ENCODE data around the gene RPUSD1.
A peak's percentile ranks its signal among the peaks of the same experiment; 100 is the strongest.

The RPUSD1 gene

GRCh38 chr16:818132-818531, 30.0 kb upstream of the RPUSD1 start:
- no peak for DNase-seq

DNA sequence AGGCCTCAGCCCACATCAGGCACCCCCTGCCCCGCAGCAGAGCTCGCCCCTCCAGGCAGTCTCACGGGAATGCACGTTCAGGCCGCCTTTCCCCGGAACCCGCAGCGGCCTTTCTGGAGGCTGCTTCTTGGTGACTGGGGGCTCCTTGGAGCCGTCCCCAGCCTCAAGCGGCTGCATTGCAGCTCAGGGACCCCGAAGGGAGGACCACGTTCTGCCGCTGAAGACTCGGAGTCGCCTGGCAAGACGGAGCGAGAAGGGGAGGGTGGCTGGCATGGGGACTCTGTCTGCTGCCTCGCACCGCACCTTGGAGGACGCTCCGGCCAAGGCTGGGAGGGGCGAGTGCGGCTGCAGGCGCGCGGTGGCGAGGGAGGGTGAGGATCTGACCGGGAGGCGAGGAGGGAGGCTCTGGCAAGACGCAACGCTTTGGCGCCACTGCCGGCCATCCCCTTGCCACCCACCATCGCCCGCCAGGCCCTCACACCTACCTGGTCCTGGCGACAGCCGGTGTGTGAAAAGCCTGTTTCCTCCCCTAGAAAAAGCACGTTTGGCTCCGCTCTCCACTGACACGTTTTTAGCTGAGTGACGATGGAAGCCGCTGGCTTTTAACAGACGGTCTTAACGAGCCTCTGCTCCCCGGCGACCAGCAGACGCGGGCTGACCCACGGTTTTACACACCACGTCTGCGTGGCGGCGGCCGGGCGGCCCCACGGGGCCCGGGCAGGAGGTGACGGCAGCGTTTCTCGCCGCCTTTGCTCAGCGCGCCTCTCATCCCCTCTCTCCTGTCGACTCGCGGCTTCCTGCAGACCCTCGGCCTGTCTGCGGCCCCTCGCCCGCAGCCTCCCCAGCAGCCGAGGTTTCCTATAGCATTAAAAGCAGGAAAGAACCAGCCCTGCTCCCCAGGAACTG, 29.1 kb upstream of the RPUSD1 start:
- no peak for DNase-seq

- no peak for DNase-seq
Measured at GRCh38 chr16:815861-816260, 27.7 kb upstream of the RPUSD1 start.

DNA sequence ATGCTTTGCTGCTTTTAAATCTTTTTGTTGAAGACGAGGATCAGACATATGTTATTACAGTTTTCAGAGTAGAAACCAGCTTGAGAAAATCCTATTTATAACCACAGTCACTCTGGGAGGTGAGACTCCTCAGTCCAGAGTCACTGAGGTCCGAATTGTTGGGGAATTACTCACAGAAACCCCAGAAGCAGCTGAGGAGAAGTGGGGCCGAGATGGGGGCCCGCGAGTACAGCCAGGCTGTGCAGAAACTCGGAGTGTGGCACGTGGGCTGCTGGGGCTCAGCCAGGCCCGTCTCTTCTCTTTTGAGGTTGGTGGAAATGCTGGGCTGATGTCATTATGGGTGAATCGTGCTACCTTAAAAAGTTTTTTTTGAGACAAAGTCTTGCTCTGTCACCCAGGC, 26.8 kb upstream of the RPUSD1 start:
- DNase-seq, result no peak

GRCh38 chr16:813916-814412, 25.8 kb upstream of the RPUSD1 start:
- no peak for DNase-seq

- no peak for DNase-seq
Measured at GRCh38 chr16:813204-813915, 25.2 kb upstream of the RPUSD1 start.

DNA sequence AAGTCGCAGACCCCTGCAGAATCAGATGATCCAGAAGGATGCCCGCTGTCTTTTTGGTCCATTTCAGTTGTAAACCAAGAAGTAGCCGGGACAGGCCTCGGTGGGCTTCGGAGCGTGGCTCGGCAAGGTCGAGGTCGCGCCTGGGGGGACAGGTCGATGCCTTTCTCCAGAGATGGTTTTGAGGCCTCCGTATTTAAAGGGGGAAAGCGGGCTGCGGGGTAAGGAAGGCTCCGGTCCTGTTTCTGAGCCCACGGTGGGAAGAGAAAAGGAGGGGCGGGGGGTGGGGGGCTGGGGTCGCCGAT, 19.9 kb upstream of the RPUSD1 start:
- no peak for DNase-seq

DNA sequence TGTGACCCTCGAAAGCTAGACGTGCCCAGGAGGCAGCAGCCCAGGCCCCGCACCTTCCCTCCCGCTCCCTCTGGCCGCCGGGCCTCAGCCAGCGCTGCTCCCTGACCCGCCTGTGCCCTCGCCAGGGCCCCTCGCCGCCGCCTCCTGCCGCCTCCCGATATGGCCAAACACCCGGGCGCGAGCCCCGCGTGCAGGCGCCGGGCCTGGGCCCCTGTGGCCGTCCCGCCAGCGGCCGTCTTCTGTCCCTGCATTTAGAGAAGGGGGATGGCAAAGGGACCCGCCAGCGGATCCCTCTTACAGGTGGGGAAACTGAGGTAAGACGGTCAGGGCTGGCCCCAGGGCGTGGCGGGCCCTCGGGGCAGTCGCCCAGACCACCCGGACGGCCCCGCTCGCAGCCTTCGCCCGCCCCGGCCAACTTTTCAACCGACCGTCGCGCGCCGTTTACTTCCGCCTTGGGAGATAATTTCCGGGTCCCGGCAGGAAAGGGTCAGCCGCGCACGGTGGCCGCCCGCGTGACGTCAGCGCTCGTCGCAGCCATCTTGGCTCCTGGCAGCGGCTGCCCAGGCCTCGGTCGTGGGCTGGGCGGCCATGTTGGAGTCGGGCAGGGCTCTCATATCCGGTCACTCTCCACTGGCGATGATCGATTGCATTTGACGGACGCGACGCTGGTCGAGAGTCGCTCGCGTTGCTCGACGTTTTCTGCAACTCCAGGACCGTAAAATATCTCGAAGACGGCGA, 19.3 kb upstream of the RPUSD1 start:
- peak in 1 of 2 experiments; percentile 65 for DNase-seq

GRCh38 chr16:805474-805873, 17.3 kb upstream of the RPUSD1 start:
- DNase-seq, result no peak

- DNase-seq, result no peak
Measured at GRCh38 chr16:804193-805048, 16.2 kb upstream of the RPUSD1 start.

- no peak for DNase-seq
Measured at GRCh38 chr16:803754-804080, 15.5 kb upstream of the RPUSD1 start.

DNA sequence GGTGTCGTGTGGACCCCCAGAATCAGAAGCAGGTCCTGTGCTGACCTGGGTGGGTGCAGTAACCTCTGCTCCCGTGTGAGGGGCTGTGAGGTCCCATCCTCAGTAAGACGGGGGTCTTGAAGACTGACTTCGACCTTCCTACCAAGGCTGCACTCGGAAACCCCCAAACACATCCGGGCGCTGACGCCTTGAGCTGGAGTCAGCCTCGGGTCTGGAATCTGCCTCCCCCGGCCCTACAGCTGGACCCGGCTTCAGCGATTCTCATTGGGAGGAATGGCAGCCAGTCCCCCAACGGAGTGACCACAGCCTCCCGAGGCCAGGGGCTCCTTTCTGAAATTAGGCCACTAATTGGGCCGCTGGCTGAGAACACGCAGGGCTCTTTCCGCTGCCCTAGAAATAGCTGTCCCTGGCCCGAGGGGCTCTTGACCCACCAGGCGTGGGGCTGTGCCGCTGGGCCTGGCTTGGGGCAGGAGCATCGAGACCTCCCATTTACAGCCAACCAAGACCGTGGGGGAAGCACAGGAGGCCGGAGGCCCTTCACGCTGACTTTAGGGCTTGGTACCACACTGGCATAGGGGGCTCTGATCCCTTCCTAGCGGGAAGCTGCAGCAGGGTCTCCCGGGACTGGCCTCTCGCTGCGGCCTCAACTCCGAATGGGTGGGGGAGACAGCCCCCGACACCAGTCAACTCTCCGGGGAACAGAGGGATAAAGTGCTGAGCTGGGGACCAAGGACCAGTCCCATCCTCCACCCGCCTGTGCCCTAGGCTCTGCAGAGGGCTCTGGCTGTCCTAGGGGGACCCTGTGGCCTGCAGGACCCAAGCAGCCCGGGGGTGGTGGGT, 15.0 kb upstream of the RPUSD1 start:
- no peak for DNase-seq

DNA sequence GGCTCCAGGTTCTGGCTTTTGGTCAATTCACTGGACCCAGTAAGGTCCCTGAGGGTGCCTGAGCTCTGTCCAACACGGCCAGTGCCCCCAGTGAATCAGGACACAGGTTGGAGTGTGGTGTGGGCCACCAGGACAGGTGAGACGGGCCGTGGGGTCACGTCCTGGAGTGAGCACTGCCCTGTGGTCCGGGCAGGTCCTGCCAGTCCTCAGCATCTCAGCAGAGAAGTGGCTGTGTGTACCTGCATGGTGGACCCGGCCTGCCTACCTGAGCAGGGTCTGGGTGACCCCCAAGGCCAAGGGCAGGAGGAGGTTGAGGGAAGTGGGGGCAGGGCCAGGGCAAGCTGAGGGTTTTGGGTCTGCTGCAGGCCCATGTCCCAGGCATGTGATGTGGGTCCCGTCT, 14.3 kb upstream of the RPUSD1 start:
- DNase-seq, result no peak

DNA sequence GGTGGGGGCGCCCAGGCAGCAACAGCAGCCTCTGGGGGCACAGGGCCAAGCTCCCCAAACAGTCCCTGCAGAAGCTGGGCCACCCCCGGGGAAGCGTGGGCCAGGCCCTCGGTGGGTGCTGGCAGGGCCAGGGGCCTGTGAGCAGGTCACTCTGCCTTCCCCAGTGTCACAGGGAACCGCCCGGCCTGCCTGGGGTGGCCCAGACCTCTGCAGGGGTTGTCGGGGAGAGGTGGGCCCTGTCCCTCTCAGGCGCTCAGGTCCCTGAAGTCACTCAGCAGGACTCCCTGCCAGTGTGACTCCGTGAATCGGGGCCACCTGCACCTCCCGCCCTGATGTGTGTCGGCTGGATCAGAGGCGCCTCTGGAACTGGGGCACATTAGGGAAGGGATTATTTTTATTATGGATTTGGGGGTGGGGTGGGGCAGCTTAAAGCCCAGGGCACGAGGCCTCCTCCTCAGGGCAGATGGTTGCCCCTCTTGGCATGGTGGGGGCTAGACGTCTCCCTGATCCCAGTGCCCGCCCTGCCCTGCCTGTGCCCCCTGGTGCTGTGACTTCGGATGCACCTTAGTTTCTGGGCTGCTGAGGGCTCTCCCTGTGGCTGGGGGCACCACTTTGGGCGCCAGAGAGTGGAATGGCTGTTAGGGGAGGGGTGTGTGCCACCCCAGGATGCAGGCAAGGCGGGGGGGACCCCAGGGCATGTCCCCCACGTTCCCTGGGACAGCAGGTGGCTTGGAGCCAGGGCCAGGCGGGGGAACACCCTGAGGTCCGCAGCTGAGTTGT, 13.6 kb upstream of the RPUSD1 start:
- no peak for DNase-seq

GRCh38 chr16:800834-801511, 12.8 kb upstream of the RPUSD1 start:
- no peak for DNase-seq

DNA sequence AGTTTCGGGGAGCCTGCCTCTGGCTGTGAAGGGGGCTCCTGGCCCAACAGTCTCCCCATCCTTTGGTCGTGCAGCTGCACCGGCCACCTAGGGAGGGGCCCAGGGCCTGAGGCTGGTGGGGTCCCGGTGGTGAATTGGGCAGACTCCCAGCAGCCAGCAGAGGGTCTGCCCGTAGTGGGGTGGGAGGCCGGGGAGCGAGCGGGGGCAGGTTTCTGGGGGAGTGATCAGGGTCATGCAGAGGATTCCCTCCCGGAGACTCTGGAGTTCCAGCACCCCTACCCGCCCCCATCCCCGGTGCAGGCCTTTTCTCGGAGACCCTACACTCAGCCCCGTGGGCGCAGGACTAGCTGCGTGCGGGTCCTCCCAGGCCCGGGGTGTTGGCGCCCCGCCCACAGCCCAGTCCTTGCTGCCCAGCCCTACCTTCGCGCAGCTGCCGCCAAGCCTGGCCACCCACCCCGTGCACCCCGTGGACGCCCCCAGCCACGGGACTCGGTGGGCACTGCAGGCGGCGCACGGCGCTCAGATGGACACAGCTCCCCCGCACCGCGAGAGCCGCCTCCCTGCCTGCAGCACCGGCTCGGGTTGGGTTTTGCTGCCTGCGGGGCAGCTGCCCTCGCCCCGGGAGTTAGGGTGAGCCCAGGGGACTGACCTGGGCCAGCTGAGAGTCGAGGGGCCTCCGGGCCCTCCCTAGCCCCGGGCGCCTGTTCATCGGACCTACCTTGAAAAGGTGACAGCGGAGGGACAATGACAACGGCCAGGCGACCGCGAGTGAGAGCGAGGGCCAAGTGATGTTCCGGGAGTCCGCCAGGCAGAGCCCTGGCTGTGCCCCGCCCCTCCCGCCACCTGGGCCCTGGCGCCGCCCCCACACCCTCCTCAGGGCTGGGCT, 12.0 kb upstream of the RPUSD1 start, which contains the start of gene GNG13:
Gene GNG13 (minus strand): TSS at position 787 of the 886 bp plus-strand sequence. CDS start 1,657 bp downstream, outside the sequence.
- DNase-seq, result no peak

DNA sequence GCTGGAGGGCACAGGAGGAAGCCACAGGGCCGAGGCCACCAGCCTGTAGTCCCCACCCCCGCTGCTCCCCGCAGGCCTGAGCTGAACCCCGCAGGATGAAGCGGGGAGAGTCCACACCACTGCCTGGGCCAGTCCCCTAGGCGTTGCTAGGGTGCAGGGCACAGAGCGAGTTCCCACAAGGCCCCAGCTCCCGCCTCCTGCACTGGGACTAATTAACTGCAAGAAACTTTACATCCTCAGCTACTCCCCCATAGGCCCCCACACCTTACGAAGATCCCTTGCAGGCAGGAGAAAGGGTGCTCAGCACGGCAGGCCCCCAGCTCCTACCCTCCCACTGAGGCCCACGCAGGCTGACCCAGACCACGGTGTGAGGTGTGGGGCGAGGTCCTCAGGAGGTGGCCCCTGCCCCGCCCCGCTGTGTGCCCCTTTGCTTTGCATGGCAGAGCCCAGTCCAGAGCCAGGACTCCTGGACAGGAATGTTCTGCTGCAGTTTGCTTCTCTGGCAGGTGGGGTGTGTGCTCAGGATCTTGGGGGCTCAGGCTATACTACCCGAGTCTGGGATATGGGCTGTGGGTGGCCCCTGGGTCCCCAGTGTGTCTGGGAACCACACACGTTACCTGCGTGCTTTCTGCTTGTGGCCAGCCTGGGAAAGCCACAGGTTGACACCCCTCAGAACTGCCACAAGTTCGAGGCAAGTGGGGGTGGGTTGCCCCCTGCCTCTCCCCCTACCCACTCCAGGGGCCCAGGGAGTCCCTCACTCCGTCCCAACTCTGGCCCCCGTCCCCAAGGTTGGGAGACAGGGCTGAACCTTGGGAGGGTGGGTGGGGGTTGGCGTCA, 11.1 kb upstream of the RPUSD1 start:
- DNase-seq, result no peak

DNA sequence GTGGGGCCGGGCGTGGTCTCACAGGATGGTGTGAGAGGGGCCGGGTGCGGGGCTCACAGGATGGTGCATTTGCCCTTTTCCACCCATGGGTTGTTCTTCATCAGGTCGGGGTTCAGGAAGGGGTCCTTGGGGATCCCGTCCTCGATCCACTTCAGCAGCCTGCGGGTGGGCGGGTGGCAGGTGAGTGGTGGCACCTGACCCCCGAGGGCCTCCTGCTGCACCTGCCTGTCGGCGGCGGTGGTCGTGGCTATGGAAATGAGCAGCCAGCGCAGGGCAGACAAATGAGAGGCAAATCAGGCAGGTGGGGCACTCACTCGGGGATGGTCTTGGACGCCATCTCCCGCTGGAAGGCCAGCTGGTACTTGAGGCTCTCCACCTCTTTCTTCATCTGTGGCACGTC, 10.5 kb upstream of the RPUSD1 start:
- DNase-seq, result no peak

Data from cerebellar nuclear complex (tissue), 1 donor.